ENCODE results near the gene HEMK1.
A peak's percentile ranks its signal among the peaks of the same experiment; 100 is the strongest.

Gene HEMK1

GRCh38 chr3:50584391-50584790 is 15.1 kb downstream of the HEMK1 start:
- DNase-seq (ENCODE audit: low read depth): peak; percentile 39
- no peak overlapping the region for H3K4me3 ChIP-seq (ENCODE audit: low read length)
- TF ChIP-seq CTCF (conservative IDR thresholded peaks at IDR 0.05; ENCODE audit: low read length): no peak

- no peak overlapping the region for H3K4me3 ChIP-seq (ENCODE audit: low read length)
- no peak for TF ChIP-seq CTCF (conservative IDR thresholded peaks at IDR 0.05; ENCODE audit: low read length)
- no peak for DNase-seq (ENCODE audit: low read depth)
These were observed 16.8 kb downstream of the HEMK1 start for GRCh38 chr3:50585919-50586762.

- H3K4me3 ChIP-seq (ENCODE audit: low read length): no peak overlapping the region
- DNase-seq (ENCODE audit: low read depth): no peak
- TF ChIP-seq CTCF (conservative IDR thresholded peaks at IDR 0.05; ENCODE audit: low read length): no peak
These were observed 17.4 kb downstream of the HEMK1 start for GRCh38 chr3:50586763-50587070.

GRCh38 chr3:50587373-50587772 is 18.1 kb downstream of the HEMK1 start:
- no peak for TF ChIP-seq CTCF (conservative IDR thresholded peaks at IDR 0.05; ENCODE audit: low read length)
- H3K4me3 ChIP-seq (ENCODE audit: low read length): no peak overlapping the region
- DNase-seq (ENCODE audit: low read depth): no peak

- DNase-seq (ENCODE audit: low read depth): no peak
- H3K4me3 ChIP-seq (ENCODE audit: low read length): no peak overlapping the region
- TF ChIP-seq CTCF (conservative IDR thresholded peaks at IDR 0.05; ENCODE audit: low read length): no peak
These were observed 18.8 kb downstream of the HEMK1 start for GRCh38 chr3:50587806-50588758.

GRCh38 chr3:50588759-50589433 is 19.6 kb downstream of the HEMK1 start:
- no peak overlapping the region for H3K4me3 ChIP-seq (ENCODE audit: low read length)
- DNase-seq (ENCODE audit: low read depth): peak; percentile 34

More at GRCh38 chr3:50588759-50589433, 19.6 kb downstream of the HEMK1 start:
- no peak for TF ChIP-seq CTCF (conservative IDR thresholded peaks at IDR 0.05; ENCODE audit: low read length)
